Endodermal cell (in vitro differentiated cells): Measurements from ENCODE around the gene CRHR1. TPM values are rescaled to one million over a fixed set of nuclear protein-coding genes. Genes with fewer than 3 reads are reported as not detected.

Source experiments
- DNase-seq: peaks from one replicate; pipeline ENCODE4 v3.0.0-alpha.2; 2017
- H3K27ac ChIP-seq: 2 replicates; pipeline ENCODE4 v1.5.1; 2013; ENCODE audit warnings: mild to moderate bottlenecking, low read depth, low read length, moderate library complexity
- H3K27me3 ChIP-seq: 2 replicates; pipeline ENCODE4 v1.6.1; 2013; ENCODE audit warnings: mild to moderate bottlenecking, low read length, moderate library complexity; ENCODE audit not compliant: insufficient read depth, control insufficient read depth, poor library complexity, severe bottlenecking
- H3K36me3 ChIP-seq: 2 replicates; pipeline ENCODE4 v1.7.0; 2013; ENCODE audit warnings: mild to moderate bottlenecking, low read length, moderate library complexity; ENCODE audit not compliant: control insufficient read depth, insufficient read depth
- H3K4me1 ChIP-seq: one replicate; pipeline ENCODE4 v1.7.0; 2013; ENCODE audit warnings: low read length; ENCODE audit not compliant: control insufficient read depth, insufficient read depth
- H3K4me3 ChIP-seq: 2 replicates; pipeline ENCODE4 v1.5.1; 2013; ENCODE audit warnings: mild to moderate bottlenecking, low read length, moderate library complexity
- H3K9ac ChIP-seq: 2 replicates; pipeline ENCODE4 v1.6.1; 2013; ENCODE audit warnings: mild to moderate bottlenecking, low read length, moderate library complexity; ENCODE audit not compliant: poor library complexity, severe bottlenecking; ENCODE audit errors: extremely low read depth
- H3K9me3 ChIP-seq: 2 replicates; pipeline ENCODE4 v1.6.1; 2013; ENCODE audit warnings: mild to moderate bottlenecking, low read length, moderate library complexity; ENCODE audit not compliant: control insufficient read depth
- H3K27ac Mint-ChIP-seq: 2 replicates; pipeline ENCODE4 v1.8.0; 2020; ENCODE audit warnings: mixed read lengths
- H3K27me3 Mint-ChIP-seq: 2 replicates; pipeline ENCODE4 v1.8.0; 2021; ENCODE audit warnings: mild to moderate bottlenecking, mixed read lengths; ENCODE audit not compliant: insufficient read depth
- H3K36me3 Mint-ChIP-seq: 2 replicates; pipeline ENCODE4 v1.8.0; 2020; ENCODE audit warnings: low read depth, mixed read lengths
- H3K4me1 Mint-ChIP-seq: 2 replicates; pipeline ENCODE4 v1.8.0; 2020; ENCODE audit warnings: mixed read lengths
- H3K4me3 Mint-ChIP-seq: 2 replicates; pipeline ENCODE4 v1.8.0; 2020; ENCODE audit warnings: mild to moderate bottlenecking, moderate library complexity, mixed read lengths
- H3K9me3 Mint-ChIP-seq: 2 replicates; pipeline ENCODE4 v1.8.0; 2020; ENCODE audit warnings: mild to moderate bottlenecking, mixed read lengths
- WGBS, 2 experiments: methylation state at CpG; one replicate each; pipeline versions ENCODE4 v1.1.5 to v1.1.7; 2013; ENCODE audit warnings: missing lambda C conversion rate in 2 of 2, mixed read lengths in 1 of 2; ENCODE audit not compliant: insufficient coverage in 1 of 2, insufficient read length in 1 of 2; 5-methylcytosine and 5-hydroxymethylcytosine counted together
- total RNA-seq, 2 donors: library from RNA; stranded (reverse); fragmentation: NEBNext Ultra II Directional in 1 of 2; extraction: Animal tissue kit (Norgen Biotek cat#: 25700) in 1 of 2; gene quantifications; 2 replicates in 1 of 2; 3 replicates in 1 of 2; pipeline ENCODE4 v1.2.1, GENCODE V29; 2021
- TF ChIP-seq, protein P1 (sequence below): fragments of 200-600 bp; sonication (generic); conservative IDR thresholded peaks from 2 replicates; pipeline ENCODE4 v1.5.0; 2021; ENCODE audit warnings: antibody characterized with exemption, mild to moderate bottlenecking

CRHR1 gene
- total RNA-seq, 2 donors from 2014 or later = 0.81 to 1.8 TPM

GRCh38 chr17:45824901-45825492 is 40.9 kb downstream of the CRHR1 start:
- Mint-ChIP-seq H3K27ac (no peak overlapping the region), H3K9me3 (no peaks in the 10 kb centered on the region), H3K36me3 (no peaks in the 10 kb centered on the region), H3K27me3 (peaks cover 6% of the 10 kb centered on the region), H3K4me3 (no peak overlapping the region), H3K4me1 (no peaks in the 10 kb centered on the region)
- no peak overlapping the region for H3K9ac ChIP-seq
- no peak overlapping the region for H3K4me3 ChIP-seq
- H3K9me3 ChIP-seq = no peaks in the 10 kb centered on the region
- H3K27me3 ChIP-seq = no peaks in the 10 kb centered on the region
- no peaks in the 10 kb centered on the region for H3K4me1 ChIP-seq
- TF ChIP-seq, protein P1, sequence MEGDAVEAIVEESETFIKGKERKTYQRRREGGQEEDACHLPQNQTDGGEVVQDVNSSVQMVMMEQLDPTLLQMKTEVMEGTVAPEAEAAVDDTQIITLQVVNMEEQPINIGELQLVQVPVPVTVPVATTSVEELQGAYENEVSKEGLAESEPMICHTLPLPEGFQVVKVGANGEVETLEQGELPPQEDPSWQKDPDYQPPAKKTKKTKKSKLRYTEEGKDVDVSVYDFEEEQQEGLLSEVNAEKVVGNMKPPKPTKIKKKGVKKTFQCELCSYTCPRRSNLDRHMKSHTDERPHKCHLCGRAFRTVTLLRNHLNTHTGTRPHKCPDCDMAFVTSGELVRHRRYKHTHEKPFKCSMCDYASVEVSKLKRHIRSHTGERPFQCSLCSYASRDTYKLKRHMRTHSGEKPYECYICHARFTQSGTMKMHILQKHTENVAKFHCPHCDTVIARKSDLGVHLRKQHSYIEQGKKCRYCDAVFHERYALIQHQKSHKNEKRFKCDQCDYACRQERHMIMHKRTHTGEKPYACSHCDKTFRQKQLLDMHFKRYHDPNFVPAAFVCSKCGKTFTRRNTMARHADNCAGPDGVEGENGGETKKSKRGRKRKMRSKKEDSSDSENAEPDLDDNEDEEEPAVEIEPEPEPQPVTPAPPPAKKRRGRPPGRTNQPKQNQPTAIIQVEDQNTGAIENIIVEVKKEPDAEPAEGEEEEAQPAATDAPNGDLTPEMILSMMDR = no peak
- no peak for DNase-seq
- H3K27ac ChIP-seq = no peak overlapping the region
- H3K36me3 ChIP-seq = no peaks in the 10 kb centered on the region
- 88 to 100% methylated on average over 2 to 13 of the region's 13 CpGs for WGBS, 2 experiments

- 92 to 98% methylated on average over 12 to 14 of the region's 14 CpGs for WGBS, 2 experiments
- Histone ChIP-seq H3K36me3 (no peaks in the 10 kb centered on the region), H3K9me3 (no peaks in the 10 kb centered on the region), H3K4me3 (no peak overlapping the region), H3K27ac (no peak overlapping the region), H3K27me3 (no peaks in the 10 kb centered on the region), H3K9ac (no peak overlapping the region), H3K4me1 (no peaks in the 10 kb centered on the region)
- no peaks in the 10 kb centered on the region for H3K4me1 Mint-ChIP-seq
- H3K27ac Mint-ChIP-seq = no peak overlapping the region
- H3K9me3 Mint-ChIP-seq = no peaks in the 10 kb centered on the region
- no peak overlapping the region for H3K4me3 Mint-ChIP-seq
- H3K36me3 Mint-ChIP-seq = no peaks in the 10 kb centered on the region
- H3K27me3 Mint-ChIP-seq = peaks cover 2% of the 10 kb centered on the region
- TF ChIP-seq, protein P1 = no peak
- no peak for DNase-seq
Measured at GRCh38 chr17:45825792-45826191, 41.7 kb downstream of the CRHR1 start.

DNA sequence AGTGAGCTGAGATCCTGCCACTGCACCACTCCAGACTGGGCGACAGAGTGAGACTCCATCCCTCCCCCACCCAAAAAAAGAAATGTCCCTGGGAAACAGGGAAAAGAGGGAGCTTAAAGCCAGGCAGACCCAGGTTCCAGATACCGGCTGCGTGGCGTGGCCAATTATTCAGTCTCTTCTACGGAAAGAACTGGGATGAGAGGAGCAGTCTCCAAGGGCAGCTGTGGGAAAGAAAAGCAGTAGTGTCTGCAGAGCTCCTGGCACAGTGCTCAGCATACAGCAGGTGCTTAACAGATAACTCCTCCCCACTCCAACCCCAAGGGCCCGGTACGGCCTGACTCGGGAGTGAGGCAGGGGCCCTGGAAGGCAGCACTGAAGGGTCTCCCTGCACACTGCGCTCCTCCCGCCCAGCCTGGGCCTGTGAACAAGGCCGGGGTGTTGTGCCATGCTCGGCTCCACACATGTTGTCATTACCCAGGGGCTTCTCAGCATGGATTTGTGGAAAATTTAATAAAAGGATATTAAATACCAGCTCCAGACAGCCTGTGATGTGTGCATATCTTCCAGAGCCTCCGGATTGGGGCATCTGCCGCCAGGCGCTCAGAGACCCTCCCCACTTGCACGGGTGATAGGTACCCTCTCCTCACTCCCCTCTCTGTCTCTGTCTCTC is 42.9 kb downstream of the CRHR1 start:
- no peak for DNase-seq
- peaks cover 4% of the 10 kb centered on the region for H3K27me3 Mint-ChIP-seq
- Histone ChIP-seq H3K9me3 (no peaks in the 10 kb centered on the region), H3K36me3 (no peaks in the 10 kb centered on the region), H3K9ac (no peak overlapping the region), H3K4me1 (no peaks in the 10 kb centered on the region), H3K27ac (no peak overlapping the region), H3K27me3 (no peaks in the 10 kb centered on the region), H3K4me3 (no peak overlapping the region)
- no peak overlapping the region for H3K27ac Mint-ChIP-seq
- no peaks in the 10 kb centered on the region for H3K4me1 Mint-ChIP-seq
- TF ChIP-seq, protein P1 = no peak
- no peaks in the 10 kb centered on the region for H3K9me3 Mint-ChIP-seq
- H3K4me3 Mint-ChIP-seq = no peak overlapping the region
- 88 to 100% methylated on average over 5 to 16 of the region's 16 CpGs for WGBS, 2 experiments
- H3K36me3 Mint-ChIP-seq = no peaks in the 10 kb centered on the region
